Measurements from ENCODE around the gene EIF4G3. TPM values are rescaled to one million over a fixed set of nuclear protein-coding genes. Genes with fewer than 3 reads are reported as not detected.

Gene EIF4G3
- polyA plus RNA-seq, 1 donor (not counting 4 experiments of a cell fraction or from before 2014, with no cell fraction given), result 44.6 TPM

DNA sequence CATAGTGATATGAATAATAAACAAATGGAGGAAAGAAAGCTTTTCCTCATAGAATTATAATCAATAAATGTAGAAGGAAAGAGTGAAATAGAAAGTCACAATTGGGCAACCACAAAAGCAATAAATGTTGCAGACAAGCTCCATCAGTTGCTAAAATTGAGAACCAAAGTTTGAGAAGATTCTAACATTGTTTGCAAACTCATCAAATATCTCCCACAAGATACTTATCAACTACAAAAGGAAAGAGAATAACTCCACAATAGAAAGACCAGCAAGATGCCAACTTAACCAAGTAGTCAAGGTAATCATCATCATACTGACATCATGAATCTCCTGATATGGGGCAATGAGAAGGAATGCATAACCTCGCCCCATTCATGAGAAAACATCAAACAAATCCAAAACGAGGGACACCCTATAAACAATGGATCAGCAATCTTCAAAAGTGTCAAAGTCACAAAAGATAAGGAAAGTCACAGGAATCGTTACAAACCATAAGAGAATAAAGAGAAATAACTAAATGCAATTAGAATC, 16.4 kb downstream of the EIF4G3 start:
- Histone ChIP-seq H3K9me1 (ENCODE audit: control insufficient read depth, extremely low read depth, insufficient read depth, low read length) (no peaks in the 10 kb centered on the region), H3K36me3 (ENCODE audit: control insufficient read depth in 2 of 2, extremely low read depth in 1 of 2, insufficient read depth in 2 of 2, low read length in 2 of 2) (peaks cover 4 to 9% of the 10 kb centered on the region in 2 experiments), H3K4me1 (ENCODE audit: control insufficient read depth, extremely low read depth, insufficient read depth, low read length) (no peaks in the 10 kb centered on the region), H3K79me2 (ENCODE audit: control insufficient read depth, insufficient read depth, low read length) (peaks cover 82% of the 10 kb centered on the region), H3K9ac (ENCODE audit: control insufficient read depth, extremely low read depth, insufficient read depth, low read length) (no peak overlapping the region), H4K20me1 (ENCODE audit: control insufficient read depth, extremely low read depth, insufficient read depth, low read length) (no peaks in the 10 kb centered on the region), H3K27me3 (ENCODE audit: control insufficient read depth, extremely low read depth, insufficient read depth, low read length) (no peaks in the 10 kb centered on the region), H2AFZ (ENCODE audit: control insufficient read depth, low read length) (no peak overlapping the region), H3K9me3 (ENCODE audit: control insufficient read depth, low read depth, low read length) (no peaks in the 10 kb centered on the region), H3K4me3 (ENCODE audit: control insufficient read depth in 2 of 3, extremely low read depth in 1 of 3, insufficient read depth in 2 of 3, low read depth in 1 of 3, low read length in 3 of 3) (no peak overlapping the region), H3K27ac (ENCODE audit: control insufficient read depth, insufficient read depth, low read length) (no peak overlapping the region), H3K4me2 (ENCODE audit: control insufficient read depth, extremely low read depth, insufficient read depth, low read depth, low read length) (no peak overlapping the region)
- dilution Hi-C loops (cut with MboI; ENCODE audit: extremely low pct_ligation_motif_present, low sequenced_read_pairs), result no loop called here
- TF ChIP-seq, protein P1, sequence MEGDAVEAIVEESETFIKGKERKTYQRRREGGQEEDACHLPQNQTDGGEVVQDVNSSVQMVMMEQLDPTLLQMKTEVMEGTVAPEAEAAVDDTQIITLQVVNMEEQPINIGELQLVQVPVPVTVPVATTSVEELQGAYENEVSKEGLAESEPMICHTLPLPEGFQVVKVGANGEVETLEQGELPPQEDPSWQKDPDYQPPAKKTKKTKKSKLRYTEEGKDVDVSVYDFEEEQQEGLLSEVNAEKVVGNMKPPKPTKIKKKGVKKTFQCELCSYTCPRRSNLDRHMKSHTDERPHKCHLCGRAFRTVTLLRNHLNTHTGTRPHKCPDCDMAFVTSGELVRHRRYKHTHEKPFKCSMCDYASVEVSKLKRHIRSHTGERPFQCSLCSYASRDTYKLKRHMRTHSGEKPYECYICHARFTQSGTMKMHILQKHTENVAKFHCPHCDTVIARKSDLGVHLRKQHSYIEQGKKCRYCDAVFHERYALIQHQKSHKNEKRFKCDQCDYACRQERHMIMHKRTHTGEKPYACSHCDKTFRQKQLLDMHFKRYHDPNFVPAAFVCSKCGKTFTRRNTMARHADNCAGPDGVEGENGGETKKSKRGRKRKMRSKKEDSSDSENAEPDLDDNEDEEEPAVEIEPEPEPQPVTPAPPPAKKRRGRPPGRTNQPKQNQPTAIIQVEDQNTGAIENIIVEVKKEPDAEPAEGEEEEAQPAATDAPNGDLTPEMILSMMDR (optimal IDR thresholded peaks at IDR 0.05 in 1 of 3, IDR thresholded peaks at IDR 0.05 in 1 of 3, conservative IDR thresholded peaks at IDR 0.05 in 1 of 3; ENCODE audit: extremely low read depth in 1 of 3, insufficient read depth in 2 of 3, low read length in 3 of 3), result no peak
- no peak for TF ChIP-seq EZH2 (IDR thresholded peaks at IDR 0.05; ENCODE audit: low read length)
- FAIRE-seq, result no peak
- no peak for DNase-seq (ENCODE audit: low read depth, low spot score)

DNA sequence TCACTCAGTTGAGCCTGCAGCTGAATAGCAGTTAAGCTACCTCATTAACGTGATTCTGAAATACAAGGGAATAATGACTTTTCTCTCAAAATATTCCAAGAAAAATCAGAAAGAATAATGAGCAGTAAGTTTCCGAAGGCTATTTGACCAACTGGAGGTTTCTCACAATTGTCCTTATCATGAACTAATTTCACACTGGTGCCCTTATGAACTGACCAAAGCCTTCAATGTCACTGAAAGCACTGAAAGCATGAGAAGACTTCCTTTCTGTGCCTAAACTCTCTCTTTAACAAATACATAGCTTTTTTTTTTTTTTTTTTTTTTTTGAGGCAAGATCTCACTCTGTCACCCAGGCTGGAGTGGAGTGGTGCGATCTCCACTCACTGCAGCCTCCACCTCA, 18.8 kb downstream of the EIF4G3 start:
- Histone ChIP-seq H3K9me3 (ENCODE audit: control insufficient read depth, low read depth, low read length) (no peaks in the 10 kb centered on the region), H3K4me3 (ENCODE audit: control insufficient read depth in 2 of 3, extremely low read depth in 1 of 3, insufficient read depth in 2 of 3, low read depth in 1 of 3, low read length in 3 of 3) (no peak overlapping the region), H3K9ac (ENCODE audit: control insufficient read depth, extremely low read depth, insufficient read depth, low read length) (no peak overlapping the region), H2AFZ (ENCODE audit: control insufficient read depth, low read length) (no peak overlapping the region), H3K27me3 (ENCODE audit: control insufficient read depth, extremely low read depth, insufficient read depth, low read length) (no peaks in the 10 kb centered on the region), H3K4me2 (ENCODE audit: control insufficient read depth, extremely low read depth, insufficient read depth, low read depth, low read length) (no peak overlapping the region), H3K9me1 (ENCODE audit: control insufficient read depth, extremely low read depth, insufficient read depth, low read length) (no peaks in the 10 kb centered on the region), H3K79me2 (ENCODE audit: control insufficient read depth, insufficient read depth, low read length) (peaks cover 77% of the 10 kb centered on the region), H3K4me1 (ENCODE audit: control insufficient read depth, extremely low read depth, insufficient read depth, low read length) (peaks cover 2% of the 10 kb centered on the region), H3K27ac (ENCODE audit: control insufficient read depth, insufficient read depth, low read length) (no peak overlapping the region), H4K20me1 (ENCODE audit: control insufficient read depth, extremely low read depth, insufficient read depth, low read length) (no peaks in the 10 kb centered on the region), H3K36me3 (ENCODE audit: control insufficient read depth in 2 of 2, extremely low read depth in 1 of 2, insufficient read depth in 2 of 2, low read length in 2 of 2) (peaks cover 0 to 7% of the 10 kb centered on the region in 2 experiments)
- DNase-seq (ENCODE audit: low read depth, low spot score) (no peak), FAIRE-seq (no peak)
- dilution Hi-C loops (cut with MboI; ENCODE audit: extremely low pct_ligation_motif_present, low sequenced_read_pairs), result no loop called here
- no peak for TF ChIP-seq EZH2 (IDR thresholded peaks at IDR 0.05; ENCODE audit: low read length)
- TF ChIP-seq, protein P1 (optimal IDR thresholded peaks at IDR 0.05 in 1 of 3, IDR thresholded peaks at IDR 0.05 in 1 of 3, conservative IDR thresholded peaks at IDR 0.05 in 1 of 3; ENCODE audit: extremely low read depth in 1 of 3, insufficient read depth in 2 of 3, low read length in 3 of 3), result no peak
